Nephron progenitor cell (in vitro differentiated cells): ENCODE measurements around the gene HS6ST2.

Experiments
- DNase-seq: peaks from one replicate; pipeline ENCODE4 v3.0.0; 2021
- H3K27ac Mint-ChIP-seq: 2 replicates; pipeline ENCODE4 v1.8.0; 2021; ENCODE audit warnings: mild to moderate bottlenecking, moderate library complexity, mixed read lengths
- H3K27me3 Mint-ChIP-seq: 2 replicates; pipeline ENCODE4 v1.8.0; 2021; ENCODE audit warnings: mild to moderate bottlenecking, low read depth, mixed read lengths; ENCODE audit not compliant: poor library complexity
- H3K36me3 Mint-ChIP-seq: 2 replicates; pipeline ENCODE4 v1.8.0; 2021; ENCODE audit warnings: low read depth, mixed read lengths
- H3K4me1 Mint-ChIP-seq: 2 replicates; pipeline ENCODE4 v1.8.0; 2021; ENCODE audit warnings: mixed read lengths
- H3K4me3 Mint-ChIP-seq: 2 replicates; pipeline ENCODE4 v1.8.0; 2021; ENCODE audit warnings: mild to moderate bottlenecking, moderate library complexity, mixed read lengths
- H3K9me3 Mint-ChIP-seq: 2 replicates; pipeline ENCODE4 v1.8.0; 2021; ENCODE audit warnings: mild to moderate bottlenecking, moderate library complexity, mixed read lengths
- TF ChIP-seq, protein P1 (sequence below): fragments of 200-600 bp; sonication (generic); IDR thresholded peaks from 2 replicates; pipeline ENCODE4 v1.5.0; 2021; ENCODE audit warnings: antibody characterized with exemption

HS6ST2 gene

DNA sequence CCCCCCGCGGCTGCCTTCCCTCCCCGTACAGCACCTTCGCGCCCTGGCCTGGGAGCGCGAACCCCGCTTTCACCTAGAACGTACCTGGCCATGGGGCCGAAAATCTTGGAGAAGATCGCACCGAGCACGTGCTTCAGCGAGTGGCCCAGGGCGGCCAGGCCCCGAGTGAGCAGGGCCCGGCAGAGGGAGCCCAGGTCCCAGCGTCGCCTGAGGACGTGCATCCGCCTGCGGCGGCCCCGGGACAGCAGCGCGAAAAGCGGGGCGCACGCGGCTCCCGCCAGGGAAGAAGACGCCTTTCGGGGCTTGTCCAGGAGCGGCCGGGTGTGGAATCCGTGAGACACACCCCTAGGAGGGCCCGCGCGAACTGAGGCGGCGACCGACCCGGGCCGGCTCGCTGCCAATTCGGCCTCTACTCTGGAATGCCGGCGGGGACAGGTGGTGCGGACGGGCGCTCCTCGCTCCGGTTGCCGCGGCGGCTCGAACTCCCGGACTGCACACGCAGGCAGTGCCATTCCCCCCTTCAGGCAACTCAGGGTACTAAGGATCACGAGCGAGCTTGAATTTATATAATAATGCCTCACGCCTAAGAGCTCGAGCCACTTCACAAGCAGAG lies at the start of gene HS6ST2:
TSS of gene HS6ST2 (minus strand) at position 539 of the 613 bp plus-strand sequence.
- peaks cover 57% of the 10 kb centered on the region for H3K27me3 Mint-ChIP-seq
- peaks cover 6% of the 10 kb centered on the region for H3K36me3 Mint-ChIP-seq

DNA sequence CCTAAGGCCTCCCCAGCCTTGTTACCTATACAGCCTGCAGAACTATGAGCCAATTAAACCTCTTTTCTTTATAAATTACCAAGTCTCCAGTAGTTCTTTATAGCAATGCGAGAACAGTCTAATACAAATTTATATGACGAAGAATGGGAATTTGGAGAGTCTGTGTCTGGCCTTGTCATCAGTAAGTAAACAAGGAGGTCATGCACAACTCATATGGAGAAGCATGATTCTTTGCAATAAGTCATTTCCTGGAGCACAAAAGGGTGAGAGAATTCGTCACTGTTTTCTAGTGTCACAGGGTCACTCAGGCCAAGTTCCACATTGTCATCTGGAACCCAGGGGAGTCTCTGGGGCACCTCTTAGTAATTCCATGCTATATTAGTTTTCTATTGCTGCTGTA lies 49.0 kb upstream of the HS6ST2 start:
- no peak for DNase-seq
- Mint-ChIP-seq H3K9me3 (peaks cover 57% of the 10 kb centered on the region), H3K27me3 (no peaks in the 10 kb centered on the region), H3K4me3 (no peak overlapping the region), H3K27ac (peak overlapping the region; percentile 47), H3K36me3 (peaks cover 13% of the 10 kb centered on the region), H3K4me1 (no peaks in the 10 kb centered on the region)
- TF ChIP-seq, protein P1, sequence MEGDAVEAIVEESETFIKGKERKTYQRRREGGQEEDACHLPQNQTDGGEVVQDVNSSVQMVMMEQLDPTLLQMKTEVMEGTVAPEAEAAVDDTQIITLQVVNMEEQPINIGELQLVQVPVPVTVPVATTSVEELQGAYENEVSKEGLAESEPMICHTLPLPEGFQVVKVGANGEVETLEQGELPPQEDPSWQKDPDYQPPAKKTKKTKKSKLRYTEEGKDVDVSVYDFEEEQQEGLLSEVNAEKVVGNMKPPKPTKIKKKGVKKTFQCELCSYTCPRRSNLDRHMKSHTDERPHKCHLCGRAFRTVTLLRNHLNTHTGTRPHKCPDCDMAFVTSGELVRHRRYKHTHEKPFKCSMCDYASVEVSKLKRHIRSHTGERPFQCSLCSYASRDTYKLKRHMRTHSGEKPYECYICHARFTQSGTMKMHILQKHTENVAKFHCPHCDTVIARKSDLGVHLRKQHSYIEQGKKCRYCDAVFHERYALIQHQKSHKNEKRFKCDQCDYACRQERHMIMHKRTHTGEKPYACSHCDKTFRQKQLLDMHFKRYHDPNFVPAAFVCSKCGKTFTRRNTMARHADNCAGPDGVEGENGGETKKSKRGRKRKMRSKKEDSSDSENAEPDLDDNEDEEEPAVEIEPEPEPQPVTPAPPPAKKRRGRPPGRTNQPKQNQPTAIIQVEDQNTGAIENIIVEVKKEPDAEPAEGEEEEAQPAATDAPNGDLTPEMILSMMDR = no peak

More for the DNA sequence above, at the start of gene HS6ST2:
- Mint-ChIP-seq H3K4me1 (peaks cover 54% of the 10 kb centered on the region), H3K27ac (no peak within 1 kb of the TSS), H3K4me3 (peak within 1 kb of the TSS; percentile 89), H3K9me3 (no peaks in the 10 kb centered on the region)
- peak; percentile 71 for DNase-seq
- TF ChIP-seq, protein P1 = no peak

DNA sequence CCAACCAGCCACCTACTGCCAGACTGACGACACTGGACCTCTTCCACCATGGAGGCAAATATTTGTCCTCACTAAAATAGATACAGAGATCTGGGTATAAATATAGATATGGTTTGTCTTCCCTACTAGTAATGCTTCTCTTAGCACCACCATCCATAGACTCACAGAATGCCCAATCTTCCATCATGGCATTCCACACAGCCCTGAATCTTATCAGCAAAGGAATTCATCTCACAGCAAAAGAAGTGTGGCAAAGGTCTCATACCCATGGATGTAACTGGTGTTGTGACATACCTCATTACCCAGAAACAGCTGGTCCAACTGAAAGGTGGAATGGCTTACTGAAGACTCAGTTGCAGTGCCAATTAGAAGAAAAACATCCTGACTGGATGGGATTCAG lies 47.2 kb upstream of the HS6ST2 start:
- Mint-ChIP-seq H3K27ac (no peak overlapping the region), H3K27me3 (no peaks in the 10 kb centered on the region), H3K4me3 (no peak overlapping the region), H3K9me3 (peaks cover 39% of the 10 kb centered on the region), H3K36me3 (peaks cover 13% of the 10 kb centered on the region), H3K4me1 (no peaks in the 10 kb centered on the region)
- DNase-seq = no peak
- TF ChIP-seq, protein P1 = no peak

DNA sequence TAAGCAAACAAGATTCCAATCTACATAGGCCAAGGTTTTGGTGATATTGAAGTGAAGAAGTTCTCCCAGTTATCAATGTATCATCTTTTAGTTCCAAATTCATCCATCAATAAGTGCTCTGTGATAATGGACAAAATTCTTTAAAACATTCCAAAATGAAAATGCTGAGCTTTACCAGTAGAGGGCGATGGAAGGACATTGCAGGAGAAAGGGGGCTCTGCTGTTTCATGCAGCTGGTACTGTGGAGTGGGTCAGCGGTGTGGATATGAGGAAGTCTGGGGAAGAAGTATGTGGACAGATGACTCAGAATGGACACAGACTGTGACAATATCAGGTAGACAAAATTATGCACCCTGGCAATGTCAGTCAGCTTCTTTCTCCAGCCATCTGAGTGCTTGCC lies 46.6 kb upstream of the HS6ST2 start:
- no peak overlapping the region for H3K4me3 Mint-ChIP-seq
- H3K4me1 Mint-ChIP-seq = no peaks in the 10 kb centered on the region
- DNase-seq = peak; percentile 33
- H3K27ac Mint-ChIP-seq = no peak overlapping the region
- H3K36me3 Mint-ChIP-seq = peaks cover 13% of the 10 kb centered on the region
- H3K27me3 Mint-ChIP-seq = no peaks in the 10 kb centered on the region
- H3K9me3 Mint-ChIP-seq = peaks cover 33% of the 10 kb centered on the region
- TF ChIP-seq, protein P1 = peak; percentile 87

DNA sequence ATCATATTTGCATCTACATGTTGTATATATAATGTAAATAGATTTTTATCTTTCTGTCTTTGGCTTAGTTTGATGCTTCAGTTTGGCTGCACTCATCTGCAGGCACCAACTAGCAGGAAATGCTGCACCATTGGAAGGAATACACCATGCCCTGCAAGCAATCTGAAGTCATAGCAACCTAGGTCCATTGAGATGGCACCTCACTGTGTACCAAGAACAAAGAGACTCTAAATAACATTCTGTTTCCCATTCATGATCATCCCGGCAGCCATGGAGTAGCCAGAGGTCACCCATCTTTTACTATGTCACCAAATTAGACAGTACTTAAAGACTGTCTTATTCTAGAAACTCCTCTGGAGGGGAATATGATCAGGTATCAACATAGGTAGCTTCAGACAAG lies 40.8 kb upstream of the HS6ST2 start:
- no peak for DNase-seq
- Mint-ChIP-seq H3K4me1 (no peaks in the 10 kb centered on the region), H3K4me3 (no peak overlapping the region), H3K27me3 (no peaks in the 10 kb centered on the region), H3K9me3 (no peaks in the 10 kb centered on the region), H3K27ac (no peak overlapping the region), H3K36me3 (no peaks in the 10 kb centered on the region)
- TF ChIP-seq, protein P1 = no peak

DNA sequence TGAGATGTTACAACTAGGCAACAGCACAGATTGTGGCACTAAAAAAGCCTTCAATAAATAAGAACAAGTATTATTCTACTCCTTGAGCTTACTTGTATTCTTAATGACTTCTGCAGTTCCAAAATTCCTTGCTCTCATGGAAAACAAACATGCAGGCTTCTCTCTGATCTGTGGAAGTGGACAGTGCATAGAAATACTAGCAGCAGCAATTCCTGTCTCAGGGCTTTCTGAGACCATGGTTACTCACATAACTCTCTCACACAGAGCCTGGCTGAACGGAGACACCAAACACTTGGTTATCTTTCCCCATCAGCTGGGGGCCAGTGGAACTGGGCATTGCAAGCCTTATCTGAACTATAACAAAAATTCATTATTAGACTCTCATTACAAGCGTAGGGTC lies 32.4 kb upstream of the HS6ST2 start:
- DNase-seq = no peak
- Mint-ChIP-seq H3K36me3 (no peaks in the 10 kb centered on the region), H3K4me3 (no peak overlapping the region), H3K27ac (no peak overlapping the region), H3K4me1 (no peaks in the 10 kb centered on the region), H3K27me3 (peaks cover 9% of the 10 kb centered on the region), H3K9me3 (no peaks in the 10 kb centered on the region)
- TF ChIP-seq, protein P1 = no peak
